Lower leg skin (tissue), 3 donors: ENCODE measurements around the gene SMIM20.

Experiments
- CTCF ChIP-seq, 3 donors: fragments of 450-650 bp; IDR thresholded peaks; one replicate each; pipeline ENCODE4 v1.5.1; 2016; ENCODE audit warnings: antibody characterized with exemption in 3 of 3, mild to moderate bottlenecking in 3 of 3, moderate library complexity in 2 of 3
- POLR2A ChIP-seq, 2 donors: fragments of 450-650 bp; IDR thresholded peaks; one replicate each; pipeline ENCODE4 v1.6.1; 2016 to 2017; ENCODE audit warnings: antibody characterized with exemption in 2 of 2, mild to moderate bottlenecking in 1 of 2, moderate library complexity in 1 of 2

GRCh38 chr4:25956260-25956659, 42.2 kb downstream of the SMIM20 start:
- TF ChIP-seq CTCF (IDR thresholded peaks at IDR 0.05) (no peak), POLR2A (IDR thresholded peaks at IDR 0.05) (no peak)
